HG03469 (cell line): ENCODE measurements around the gene BABAM2.
"Not testable (repeated sequence)": the region's sequence is repeated elsewhere in the genome, so short reads cannot be mapped to it uniquely, and the experiment has no call there.

Source experiments
- ATAC-seq: cut with Tn5 transposase; IDR thresholded peaks from one replicate; pipeline ENCODE4 v1.9.1; 2021; ENCODE audit warnings: mild to moderate bottlenecking, moderate library complexity, moderate number of reproducible peaks; ENCODE audit not compliant: unreplicated experiment

Gene BABAM2

DNA sequence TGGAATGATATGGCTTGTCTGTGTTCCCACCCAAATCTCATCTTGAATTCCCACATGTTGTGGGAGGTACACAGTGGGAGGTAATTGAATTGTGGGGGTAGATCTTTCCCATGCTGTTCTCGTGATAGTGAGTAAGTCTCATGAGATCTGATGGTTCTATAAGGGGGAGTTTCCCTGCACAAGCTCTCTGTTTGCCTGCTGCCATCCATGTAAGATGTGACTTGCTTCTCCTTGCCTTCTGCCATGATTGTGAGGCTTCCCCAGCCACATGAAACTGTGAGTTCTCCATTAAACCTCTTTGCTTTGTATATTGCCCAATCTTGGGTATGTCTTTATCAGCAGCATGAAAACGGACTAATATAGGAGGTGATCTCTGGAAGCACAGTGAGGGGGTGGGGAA lies 78.4 kb downstream of the BABAM2 start:
- ATAC-seq: not testable (repeated sequence)

DNA sequence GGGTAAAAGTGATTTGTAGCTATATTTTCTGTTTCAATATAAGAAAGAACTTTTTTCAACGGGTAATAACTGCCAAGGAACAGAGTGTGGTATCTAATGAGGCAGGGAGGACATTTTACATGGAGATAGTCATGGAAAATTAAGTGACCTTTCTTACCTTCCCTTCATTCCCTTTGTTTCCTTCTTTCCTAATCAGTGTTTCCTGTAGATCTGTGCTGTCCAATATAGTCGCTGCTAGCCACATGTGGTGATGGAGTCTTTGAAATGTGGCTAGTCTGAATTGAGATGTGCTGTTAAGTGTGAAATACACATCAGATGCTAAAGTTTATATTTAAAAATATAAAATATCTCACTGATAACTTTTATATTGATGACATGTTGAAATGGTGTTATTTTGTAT lies 81.8 kb downstream of the BABAM2 start:
- no peak for ATAC-seq

DNA sequence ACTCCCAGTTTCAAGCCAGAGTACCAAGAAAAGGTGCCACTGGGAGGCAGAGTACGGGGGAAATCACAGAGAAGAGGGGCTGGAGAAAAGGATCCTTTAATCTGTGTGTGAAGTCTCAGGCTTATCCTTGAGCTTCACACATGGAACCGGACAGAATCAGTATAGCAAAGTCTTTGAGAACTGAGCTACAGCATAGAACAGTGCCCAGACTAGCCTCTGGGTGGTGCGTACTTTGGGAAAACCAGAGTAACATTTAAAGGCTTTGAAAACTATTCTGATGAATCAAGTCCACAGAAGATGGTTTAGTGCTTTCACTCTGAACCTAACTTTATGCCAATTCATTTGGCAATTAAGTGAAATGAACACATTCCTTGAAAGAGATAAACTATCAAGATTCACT lies 83.1 kb downstream of the BABAM2 start:
- no peak for ATAC-seq

DNA sequence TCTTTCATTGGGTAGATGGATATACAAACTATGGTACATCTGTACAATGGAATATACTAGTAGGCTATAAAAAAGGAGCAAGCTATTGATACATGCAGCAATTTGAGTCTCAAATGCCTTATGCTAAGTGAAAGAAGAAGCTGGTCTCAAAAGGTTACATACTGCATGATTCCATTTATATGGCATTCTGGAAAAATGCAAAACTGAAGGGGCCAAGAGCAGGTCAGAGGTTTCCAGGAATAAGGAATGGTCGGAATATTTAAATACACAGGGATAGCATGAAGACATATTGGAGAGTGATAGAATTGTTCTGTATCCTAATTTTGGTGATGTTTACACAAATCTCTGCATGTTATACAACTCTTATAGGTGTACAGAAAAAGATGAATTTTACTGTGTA lies 85.8 kb downstream of the BABAM2 start:
- no peak for ATAC-seq

DNA sequence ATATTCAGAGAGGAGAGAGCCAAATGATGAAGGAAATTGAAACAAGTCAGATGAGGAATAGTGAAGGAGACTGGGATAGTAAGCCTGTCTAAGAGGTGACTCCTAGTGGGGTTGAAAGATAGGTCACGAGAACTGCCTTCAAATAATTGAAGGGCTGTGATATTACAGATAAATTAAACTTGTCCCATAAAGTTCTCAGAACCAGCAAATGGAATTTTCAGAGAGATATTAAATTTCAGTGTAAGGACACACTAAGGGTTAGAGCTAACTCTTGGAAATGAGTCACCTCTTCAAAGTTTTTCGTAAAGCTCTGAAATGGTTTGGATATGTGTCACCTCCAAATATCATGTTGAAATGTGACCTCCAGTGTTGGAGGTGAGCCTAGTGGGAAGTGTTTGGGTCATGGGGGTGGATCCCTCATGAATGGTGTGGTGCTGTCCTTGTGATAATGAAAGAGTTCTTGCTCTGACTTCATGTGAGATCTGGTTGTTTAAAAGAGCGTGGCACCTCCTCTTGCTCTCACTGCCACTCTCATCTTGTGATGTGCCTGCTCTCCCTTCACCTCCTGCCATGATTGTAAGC lies 87.3 kb downstream of the BABAM2 start:
- no peak for ATAC-seq

DNA sequence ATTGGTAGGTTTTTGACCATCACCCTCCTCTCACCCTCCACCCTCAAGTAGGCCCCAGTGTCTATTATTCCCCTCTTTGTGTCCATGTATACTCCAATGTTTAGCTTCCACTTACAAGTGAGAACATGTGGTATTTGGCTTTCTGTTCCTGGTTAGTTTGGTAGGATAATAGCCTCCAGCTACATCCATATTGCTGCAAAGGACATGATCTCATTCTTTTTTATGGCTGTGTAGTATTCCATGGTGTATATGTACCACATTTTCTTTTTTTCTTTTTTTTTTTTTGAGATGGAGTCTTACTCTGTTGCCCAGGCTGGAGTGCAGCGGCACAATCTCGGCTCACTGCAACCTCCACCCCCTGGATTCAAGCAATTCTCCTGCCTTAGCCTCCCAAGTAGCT lies 88.2 kb downstream of the BABAM2 start:
- ATAC-seq: not testable (repeated sequence)

DNA sequence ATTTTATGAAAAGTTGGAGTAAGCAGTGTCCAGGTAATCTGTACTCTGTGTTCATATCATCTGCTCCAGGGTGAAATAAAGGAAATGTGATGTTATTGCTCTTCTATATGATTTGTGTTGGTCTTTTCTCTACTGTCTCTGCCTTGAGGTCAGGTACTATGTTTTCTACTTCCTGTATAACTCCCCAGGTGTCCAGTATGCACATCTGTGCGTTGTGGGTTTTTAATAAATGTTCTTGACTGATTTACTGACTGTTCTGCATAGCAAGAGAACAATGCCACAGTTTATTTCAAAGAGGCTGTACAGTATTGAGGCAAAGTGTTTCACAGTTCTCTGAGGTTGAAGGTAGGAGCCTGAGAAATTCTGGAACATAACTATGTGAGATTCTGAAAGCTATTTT lies 89.7 kb downstream of the BABAM2 start:
- ATAC-seq: no peak

DNA sequence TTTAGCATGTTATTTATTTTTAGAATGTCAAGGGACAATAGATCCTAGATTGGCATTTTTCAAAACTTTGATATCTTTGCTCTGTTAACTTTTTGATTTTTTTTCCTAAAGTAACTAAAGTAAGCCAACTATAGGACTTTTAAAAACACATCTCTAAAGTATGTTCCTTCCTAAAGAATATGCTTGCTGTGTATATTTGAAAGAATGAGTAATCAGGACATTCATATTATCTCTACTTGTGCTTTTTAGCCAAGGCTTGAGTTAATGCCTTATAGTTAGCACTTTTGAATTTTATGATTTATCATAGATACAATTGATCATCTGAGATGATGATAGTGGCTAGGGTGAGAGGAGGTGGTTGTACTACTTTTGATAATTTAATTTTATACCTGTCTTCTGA lies 93.6 kb downstream of the BABAM2 start:
- ATAC-seq: no peak

DNA sequence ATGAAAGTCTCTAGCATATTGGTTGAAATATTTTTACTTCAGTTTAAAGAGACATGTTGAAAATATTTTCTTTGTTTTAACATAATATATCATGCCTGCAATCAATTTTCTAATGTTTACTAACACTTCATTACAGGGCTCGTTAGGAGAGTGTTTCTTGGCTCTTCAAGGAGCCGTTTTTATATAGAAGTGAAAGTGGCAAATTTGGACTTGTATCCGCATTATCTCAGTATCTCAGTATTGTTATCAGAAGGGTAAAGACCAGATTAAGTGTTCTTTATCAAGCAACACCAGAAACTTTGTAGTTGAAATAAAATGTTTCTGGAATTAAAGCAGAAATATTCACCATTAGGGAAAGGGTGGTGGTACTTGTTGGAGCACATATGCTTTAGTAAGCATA lies 97.8 kb downstream of the BABAM2 start:
- no peak for ATAC-seq

DNA sequence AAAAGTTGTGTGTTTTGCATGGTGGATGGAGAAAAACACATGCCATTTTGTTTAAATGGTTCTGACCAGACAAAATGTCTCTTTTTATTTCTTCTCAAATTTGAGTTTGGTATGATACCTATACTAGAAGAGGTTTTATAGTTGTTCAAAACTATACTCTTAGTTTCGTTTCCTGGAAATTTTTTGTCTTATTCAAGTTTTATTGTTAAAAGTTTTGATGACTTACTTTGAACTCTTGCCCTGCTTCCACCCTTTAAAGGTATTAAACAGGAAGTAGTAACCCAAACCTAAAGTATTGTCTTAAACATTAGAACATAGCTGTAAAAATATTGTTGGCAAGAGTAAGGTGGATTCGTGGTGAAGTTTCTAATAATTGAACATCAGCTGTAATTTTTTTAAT lies 98.2 kb downstream of the BABAM2 start:
- no peak for ATAC-seq

DNA sequence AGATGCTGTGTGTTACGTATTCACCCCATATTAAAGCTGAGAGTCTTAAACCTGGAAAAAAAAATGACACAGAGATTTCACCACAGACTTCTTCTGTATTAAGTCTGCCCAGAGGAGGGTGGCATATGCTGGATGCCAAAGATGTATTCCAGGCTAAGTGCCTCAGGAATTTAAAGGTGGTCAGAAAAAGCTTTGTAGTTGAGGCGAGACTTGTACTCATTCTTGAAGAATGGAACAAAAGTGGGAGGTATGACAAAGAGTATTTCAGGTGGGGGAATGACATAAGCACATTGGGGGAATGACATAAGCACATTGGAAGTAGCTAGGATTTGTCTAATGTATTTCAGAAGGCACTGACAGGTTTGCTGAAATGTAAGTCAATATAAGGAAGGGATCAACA lies 98.6 kb downstream of the BABAM2 start:
- ATAC-seq: no peak

DNA sequence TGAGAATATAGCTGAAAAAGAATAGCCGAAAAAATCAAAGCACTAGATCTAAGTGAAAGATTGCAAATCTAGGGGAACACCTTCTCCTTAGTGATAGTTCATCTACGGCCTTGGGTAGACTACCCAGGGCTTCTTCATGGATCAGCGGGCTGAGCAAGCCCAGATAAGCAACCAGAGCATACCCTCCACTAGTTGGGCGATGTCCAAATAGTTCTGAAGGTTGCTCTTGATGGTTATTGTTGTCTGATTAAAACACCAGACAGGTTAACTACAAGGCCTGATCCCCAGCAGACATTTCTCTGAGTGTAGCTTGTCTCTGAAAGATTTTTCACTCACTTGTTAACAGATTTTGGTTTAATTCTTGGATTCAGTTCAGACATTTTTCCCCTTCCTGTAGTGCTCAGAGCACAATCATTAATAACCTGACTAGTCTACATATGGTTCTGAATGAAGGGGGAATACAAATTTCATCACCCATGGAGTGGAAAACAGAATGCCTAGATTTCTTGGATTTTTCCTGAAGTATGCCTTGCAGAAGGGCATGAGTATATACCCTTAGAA lies 99.6 kb downstream of the BABAM2 start:
- ATAC-seq: no peak

DNA sequence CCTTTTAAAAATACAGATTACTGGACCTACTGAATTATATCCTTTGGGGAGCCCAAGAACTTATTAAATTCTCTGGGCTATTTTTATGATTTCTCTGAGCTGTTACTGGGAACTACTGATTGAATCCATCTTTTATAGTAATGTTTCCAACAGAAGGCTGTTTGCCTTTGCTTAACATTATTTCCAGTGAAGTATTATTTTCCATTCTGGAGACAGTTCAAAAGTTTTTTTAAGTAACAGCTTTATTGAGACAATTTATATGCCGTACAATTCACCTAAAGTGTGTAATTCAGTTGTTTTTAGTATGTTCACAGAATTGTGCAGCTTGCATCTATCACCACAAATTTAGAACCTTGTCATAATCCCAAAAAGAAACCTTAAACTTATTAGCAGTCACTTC lies 100.6 kb downstream of the BABAM2 start:
- ATAC-seq: no peak

DNA sequence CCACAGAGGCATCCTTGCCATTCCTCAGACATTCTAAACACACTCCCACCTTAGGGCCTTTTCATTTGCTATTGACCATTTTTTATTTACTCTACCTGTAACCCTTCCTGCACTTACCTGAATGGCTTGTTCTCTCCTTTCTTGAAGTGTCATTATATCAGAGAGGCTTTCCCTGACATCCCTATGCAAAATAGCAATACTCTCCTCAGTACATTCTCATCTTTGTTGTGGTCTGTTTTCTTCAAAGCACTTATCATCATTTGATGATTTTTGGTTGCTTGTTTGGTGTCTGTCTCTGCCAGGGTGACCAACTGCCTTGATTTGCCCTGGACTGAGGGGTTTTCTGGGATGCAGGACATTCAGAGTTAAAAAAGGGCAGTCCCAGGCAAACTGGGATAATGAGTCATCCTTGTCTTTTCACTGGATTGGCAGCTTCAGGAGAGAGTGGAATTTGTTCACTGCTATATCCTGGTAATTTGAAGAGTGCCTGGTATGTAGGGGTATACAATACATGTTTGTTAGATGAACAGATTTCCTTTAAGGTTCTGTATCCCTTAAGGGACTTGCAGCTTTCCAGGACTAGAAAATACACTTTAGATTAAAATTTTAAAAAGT lies 102.4 kb downstream of the BABAM2 start:
- no peak for ATAC-seq

DNA sequence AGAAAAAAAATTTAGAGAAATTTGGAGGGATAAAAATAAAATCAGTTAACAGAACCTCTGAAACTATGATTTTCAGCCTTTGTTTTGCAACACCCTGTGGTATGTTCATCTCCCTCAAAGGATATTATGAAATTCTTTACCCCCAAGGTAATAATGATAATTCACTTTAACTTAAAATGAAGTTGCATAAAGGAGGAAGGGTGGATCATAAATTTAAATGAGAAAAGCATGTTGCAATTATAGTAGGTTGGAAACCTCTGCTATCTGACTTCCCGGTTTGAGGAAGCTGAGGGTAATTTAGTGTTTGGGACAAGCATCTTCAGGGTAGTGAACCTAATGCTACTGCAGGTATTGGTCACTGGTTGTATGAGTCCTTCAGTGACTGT lies 102.9 kb downstream of the BABAM2 start:
- no peak for ATAC-seq

DNA sequence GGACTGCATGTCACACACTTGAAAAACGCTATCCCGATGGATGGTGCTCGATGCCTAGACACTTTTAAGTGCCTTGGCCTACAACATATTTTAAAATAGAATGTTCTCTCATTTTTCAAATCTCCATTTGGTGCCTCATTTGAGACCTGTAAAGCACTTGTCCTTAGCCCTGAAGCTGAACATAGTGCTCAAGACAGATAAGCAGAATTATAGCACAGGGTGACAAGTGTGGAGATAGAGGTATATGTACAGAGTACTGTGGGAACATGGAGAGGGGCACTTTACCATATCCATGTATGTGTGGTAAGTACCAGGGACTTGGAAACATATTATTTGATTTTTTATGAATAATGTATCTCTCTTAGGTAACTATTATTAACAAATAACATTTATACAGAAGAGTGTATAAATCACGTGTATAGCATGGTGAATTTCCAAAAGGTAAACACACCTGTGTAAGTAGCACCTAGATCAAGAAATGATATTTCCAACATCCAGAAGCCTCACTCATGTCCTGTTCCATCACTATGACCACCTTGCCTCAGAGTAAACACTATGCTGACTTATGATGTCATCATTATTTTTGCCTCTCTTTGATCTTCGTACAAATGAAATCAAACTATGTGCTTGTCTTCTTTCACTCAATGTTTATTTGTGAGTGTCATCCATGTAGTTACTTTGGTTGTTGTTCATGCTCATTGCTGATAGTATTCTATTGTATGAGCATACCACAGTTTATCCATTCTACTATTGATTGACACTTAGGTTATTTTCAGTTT lies 103.6 kb downstream of the BABAM2 start:
- ATAC-seq: no peak

DNA sequence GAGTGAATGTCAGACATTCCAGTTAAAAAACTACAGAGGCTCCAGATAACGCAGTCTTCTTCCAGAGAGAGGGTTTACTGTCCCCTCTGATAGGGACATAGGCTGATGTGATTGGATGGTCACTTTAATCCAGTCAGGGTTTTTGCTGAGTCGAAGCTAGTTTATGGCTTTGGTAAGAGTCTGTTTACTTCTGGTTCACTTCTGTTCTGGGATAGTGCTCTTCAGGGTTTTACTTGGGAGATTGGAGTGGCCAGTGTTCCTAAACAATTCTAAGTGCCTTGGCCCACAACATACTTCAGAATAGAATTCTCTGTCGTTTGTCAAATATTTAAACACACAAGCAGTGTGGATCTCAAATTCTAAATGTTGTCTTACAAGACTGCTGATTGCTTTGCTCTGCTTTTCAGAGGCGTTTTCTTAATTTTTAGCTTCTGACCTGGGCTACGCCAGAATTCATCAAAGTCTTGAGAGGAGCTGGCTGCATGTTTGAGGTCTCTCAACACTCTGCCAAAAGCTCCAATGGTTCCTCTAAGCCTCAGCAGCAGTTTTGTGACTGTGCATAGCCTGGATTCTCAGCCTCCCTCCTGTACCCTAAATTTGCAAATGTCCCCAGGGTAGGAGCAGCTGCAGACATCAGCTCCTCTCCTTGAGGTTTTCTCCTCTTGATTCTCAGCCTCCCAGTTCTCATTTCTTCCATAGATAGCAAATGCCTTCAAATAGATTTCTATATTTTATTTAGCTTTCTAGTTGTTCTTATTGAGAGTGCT lies 105.8 kb downstream of the BABAM2 start:
- ATAC-seq: no peak

DNA sequence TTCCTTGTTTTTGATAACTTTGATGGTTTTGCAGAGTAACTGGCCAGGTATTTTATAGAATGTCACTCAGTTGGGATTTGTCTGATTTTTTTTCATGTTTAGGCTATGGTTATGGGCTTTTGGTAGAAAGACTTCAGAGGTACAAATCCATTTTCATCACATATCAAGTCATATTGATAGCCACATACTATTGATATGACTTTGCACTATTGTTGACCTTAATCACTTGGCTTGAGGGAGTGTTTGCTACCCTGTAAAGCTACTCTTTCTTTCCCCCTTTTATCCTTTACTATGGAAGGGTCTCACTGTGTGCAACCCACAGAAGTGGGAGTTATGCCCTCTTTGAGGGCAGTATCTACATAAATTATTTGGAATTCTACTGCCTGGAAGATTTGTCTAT lies 109.8 kb downstream of the BABAM2 start:
- no peak for ATAC-seq

DNA sequence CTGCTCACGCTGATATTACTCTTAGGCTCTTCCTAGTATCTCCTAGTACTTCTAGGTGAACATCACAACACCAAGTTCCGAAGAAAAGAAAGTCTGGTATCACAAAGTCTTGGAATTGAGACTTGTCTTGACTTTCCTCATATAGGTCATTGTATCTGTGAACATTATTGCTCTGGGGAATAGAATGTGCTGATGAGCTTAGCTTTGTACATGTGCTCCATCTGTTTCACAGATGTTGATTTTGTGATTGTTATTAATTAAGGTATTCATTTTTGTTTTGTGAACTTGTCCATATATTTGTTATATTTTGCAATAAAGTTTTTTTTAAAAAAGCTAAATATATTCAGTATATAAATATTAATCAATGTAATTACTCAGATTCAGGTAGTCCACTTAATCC lies 111.7 kb downstream of the BABAM2 start:
- ATAC-seq: no peak

DNA sequence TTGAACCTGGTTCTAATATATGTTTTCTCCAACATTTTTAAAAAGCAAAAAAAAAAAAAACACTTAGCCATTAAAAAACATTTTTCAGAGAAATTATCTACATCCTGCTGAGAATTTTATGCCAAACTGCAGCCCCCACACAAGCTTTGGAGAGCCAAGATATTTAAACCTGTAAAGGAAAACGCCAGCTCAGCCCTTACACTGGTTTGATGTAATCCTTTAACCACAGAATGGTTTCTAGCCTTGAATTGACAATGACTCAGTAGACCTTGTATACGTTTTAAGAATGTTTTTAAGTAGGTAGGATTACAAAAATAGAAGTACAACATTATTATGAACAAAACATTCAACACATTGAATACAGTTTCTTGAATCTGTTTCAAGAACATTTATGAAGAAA lies 113.6 kb downstream of the BABAM2 start:
- ATAC-seq: no peak

DNA sequence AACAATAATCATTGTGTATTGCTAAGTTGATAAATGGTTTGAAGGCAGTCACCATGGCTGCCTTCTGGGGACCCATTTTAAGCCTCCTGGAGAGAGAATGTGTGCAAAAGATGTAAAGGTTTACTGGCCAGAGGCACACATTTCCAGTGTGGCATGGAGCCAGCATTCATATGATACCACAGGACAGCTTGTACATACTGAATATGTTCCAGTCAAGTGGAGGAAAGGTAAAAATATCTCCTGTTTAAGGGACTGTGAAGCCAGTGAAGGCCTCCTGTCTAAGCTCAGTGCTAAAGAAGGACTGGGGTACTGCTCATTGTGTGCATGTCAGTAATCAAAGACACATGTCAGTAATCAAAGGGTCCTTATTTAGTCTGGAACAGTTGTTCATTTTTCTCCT lies 119.2 kb downstream of the BABAM2 start:
- ATAC-seq: no peak
